ENCODE measurements around the gene DNAJA4.

Gene DNAJA4

DNA sequence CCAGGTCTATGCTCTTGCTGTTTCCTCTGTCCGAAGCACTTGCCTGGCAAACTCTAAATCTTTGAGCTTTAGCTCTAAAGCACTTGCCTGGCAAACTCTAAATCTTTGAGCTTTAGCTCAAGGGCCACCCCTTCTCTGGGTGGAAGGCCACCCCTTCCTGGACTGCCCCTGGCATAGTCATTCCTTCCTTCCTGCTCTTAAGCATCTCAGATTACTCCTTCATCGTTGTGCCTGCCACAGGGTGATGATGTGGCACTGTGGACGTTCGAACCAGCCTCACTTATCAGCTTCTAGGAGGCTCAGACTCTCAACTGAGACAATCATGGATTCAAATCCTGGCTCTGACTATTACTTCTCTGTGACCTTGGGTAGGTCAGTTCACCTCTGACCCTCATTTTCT lies 65.3 kb downstream of the DNAJA4 start:
- TF ChIP-seq, protein P1, sequence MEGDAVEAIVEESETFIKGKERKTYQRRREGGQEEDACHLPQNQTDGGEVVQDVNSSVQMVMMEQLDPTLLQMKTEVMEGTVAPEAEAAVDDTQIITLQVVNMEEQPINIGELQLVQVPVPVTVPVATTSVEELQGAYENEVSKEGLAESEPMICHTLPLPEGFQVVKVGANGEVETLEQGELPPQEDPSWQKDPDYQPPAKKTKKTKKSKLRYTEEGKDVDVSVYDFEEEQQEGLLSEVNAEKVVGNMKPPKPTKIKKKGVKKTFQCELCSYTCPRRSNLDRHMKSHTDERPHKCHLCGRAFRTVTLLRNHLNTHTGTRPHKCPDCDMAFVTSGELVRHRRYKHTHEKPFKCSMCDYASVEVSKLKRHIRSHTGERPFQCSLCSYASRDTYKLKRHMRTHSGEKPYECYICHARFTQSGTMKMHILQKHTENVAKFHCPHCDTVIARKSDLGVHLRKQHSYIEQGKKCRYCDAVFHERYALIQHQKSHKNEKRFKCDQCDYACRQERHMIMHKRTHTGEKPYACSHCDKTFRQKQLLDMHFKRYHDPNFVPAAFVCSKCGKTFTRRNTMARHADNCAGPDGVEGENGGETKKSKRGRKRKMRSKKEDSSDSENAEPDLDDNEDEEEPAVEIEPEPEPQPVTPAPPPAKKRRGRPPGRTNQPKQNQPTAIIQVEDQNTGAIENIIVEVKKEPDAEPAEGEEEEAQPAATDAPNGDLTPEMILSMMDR (IDR thresholded peaks at IDR 0.05; ENCODE audit: low read depth, low read length) = no peak

More for the DNA sequence above, 65.3 kb downstream of the DNAJA4 start:
- no peak for DNase-seq (ENCODE audit: extremely low read depth, low read depth)

Measured in AG09319 (cell line).